ENCODE data around the gene FGF9.

FGF9 gene

DNA sequence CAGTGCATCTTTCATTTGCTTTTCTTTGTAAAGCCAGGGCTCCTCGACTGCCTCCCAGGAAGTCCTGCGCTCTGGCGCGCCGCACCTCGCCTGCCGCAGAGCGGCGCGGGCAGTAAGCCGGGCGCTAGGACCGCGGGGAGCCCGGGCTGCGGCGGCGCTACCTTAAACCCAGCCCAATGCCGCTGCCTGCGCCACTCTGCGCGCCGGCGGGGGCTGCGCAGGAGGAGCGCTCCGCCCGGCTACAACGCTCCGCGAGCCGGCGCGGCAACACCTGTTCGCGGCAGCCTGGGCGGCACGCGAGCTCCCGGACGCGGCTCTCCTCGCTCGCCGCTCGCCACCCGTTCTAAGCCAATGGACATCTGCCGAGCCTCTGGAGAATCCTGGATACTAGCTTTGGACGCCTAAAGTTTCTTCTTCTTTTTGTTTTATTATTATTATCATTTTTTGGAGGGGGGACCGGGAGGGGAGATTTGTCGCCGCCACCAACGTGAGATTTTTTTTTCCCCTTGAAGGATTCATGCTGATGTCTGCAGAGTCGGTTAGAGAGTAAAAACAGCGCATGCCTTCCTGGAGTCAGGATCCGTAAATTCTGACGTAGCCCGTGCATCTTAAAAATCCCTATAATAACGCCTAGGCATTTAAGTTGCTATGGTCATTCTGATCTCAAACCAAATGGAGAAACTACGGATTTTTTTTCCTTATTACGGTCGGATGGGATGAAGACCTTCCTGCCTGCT is at the start of gene FGF9:
TSS of gene FGF9 (plus strand) at position 191 of the 737 bp plus-strand sequence. CDS start 840 bp downstream, outside the sequence.
- peak; percentile 71 for DNase-seq
- H3K4me3 ChIP-seq (ENCODE audit: low read depth, low read length) = peak within 1 kb of the TSS; percentile 20
- peaks cover 96% of the 10 kb centered on the region for H3K27me3 ChIP-seq (ENCODE audit: insufficient read depth, low read depth, severe bottlenecking)
- TF ChIP-seq CTCF (IDR thresholded peaks at IDR 0.05; ENCODE audit: low read depth, low read length) = 0 out of 2 replicates have a peak, but pooled peaks have one; percentile 18
- no peak within 1 kb of the TSS for H3K27ac ChIP-seq
- H3K36me3 ChIP-seq = no peaks in the 10 kb centered on the region
- peaks cover 22% of the 10 kb centered on the region for H3K9me3 ChIP-seq (ENCODE audit: severe bottlenecking)

GRCh38 chr13:21625366-21625765 is 45.5 kb upstream of the FGF9 start:
- peak; percentile 61 for TF ChIP-seq CTCF (IDR thresholded peaks at IDR 0.05; ENCODE audit: low read depth, low read length)
- Histone ChIP-seq H3K27ac (no peak overlapping the region), H3K27me3 (ENCODE audit: insufficient read depth, low read depth, severe bottlenecking) (peaks cover 93% of the 10 kb centered on the region), H3K9me3 (ENCODE audit: severe bottlenecking) (peaks cover 2% of the 10 kb centered on the region), H3K36me3 (no peaks in the 10 kb centered on the region), H3K4me3 (ENCODE audit: low read depth, low read length) (no peak overlapping the region)
- no peak for DNase-seq

GRCh38 chr13:21632196-21632595 is 38.7 kb upstream of the FGF9 start:
- DNase-seq = no peak
- Histone ChIP-seq H3K4me3 (ENCODE audit: low read depth, low read length) (no peak overlapping the region), H3K27me3 (ENCODE audit: insufficient read depth, low read depth, severe bottlenecking) (peaks cover 91% of the 10 kb centered on the region), H3K36me3 (no peaks in the 10 kb centered on the region), H3K27ac (no peak overlapping the region), H3K9me3 (ENCODE audit: severe bottlenecking) (peaks cover 15% of the 10 kb centered on the region)
- TF ChIP-seq CTCF (IDR thresholded peaks at IDR 0.05; ENCODE audit: low read depth, low read length) = no peak

DNA sequence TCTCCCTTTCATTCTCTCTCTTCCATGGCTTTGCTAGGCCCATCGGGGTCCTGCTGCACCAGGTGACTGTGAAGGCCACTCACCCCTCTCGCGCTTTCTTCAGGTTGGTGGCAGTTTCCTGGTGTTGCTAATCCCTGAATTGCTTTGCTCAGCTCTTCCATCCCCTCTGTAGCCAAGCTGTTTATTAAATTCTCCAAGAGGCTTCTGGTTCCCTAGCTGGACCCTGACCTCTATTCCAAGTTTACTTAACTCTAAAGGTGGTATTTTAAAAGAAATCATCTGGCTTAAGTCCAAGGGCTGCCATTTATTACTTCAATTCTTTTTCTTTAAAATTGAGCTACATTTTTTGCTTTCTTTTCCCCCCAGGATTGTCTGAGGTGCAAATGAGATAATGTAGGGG is 34.2 kb upstream of the FGF9 start:
- H3K4me3 ChIP-seq (ENCODE audit: low read depth, low read length) = no peak overlapping the region
- H3K27me3 ChIP-seq (ENCODE audit: insufficient read depth, low read depth, severe bottlenecking) = peaks cover 96% of the 10 kb centered on the region
- no peaks in the 10 kb centered on the region for H3K36me3 ChIP-seq
- peaks cover 8% of the 10 kb centered on the region for H3K9me3 ChIP-seq (ENCODE audit: severe bottlenecking)
- H3K27ac ChIP-seq = no peak overlapping the region
- TF ChIP-seq CTCF (IDR thresholded peaks at IDR 0.05; ENCODE audit: low read depth, low read length) = no peak
- DNase-seq = no peak

DNA sequence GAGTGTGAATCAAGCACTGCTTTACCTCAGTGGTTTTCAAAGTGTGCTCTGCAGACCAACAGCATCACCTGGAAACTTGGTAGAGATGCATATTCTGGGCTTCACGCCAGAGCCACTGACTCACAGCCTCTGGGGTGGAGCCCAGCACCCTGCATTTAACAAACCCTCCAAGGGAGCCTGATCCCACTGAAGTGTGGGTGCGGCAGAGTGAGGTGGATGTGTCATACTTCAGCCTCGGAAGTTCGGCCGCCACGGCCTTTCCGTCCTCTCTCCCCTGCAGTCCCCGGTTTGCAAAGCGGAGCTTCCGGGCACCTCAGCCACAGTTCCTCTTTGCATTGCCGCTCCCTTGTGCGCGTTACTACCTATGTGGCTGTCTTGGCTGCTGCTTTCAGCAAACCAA is 33.6 kb upstream of the FGF9 start:
- Histone ChIP-seq H3K4me3 (ENCODE audit: low read depth, low read length) (no peak overlapping the region), H3K27me3 (ENCODE audit: insufficient read depth, low read depth, severe bottlenecking) (peaks cover 97% of the 10 kb centered on the region), H3K36me3 (no peaks in the 10 kb centered on the region), H3K27ac (no peak overlapping the region), H3K9me3 (ENCODE audit: severe bottlenecking) (peaks cover 1% of the 10 kb centered on the region)
- DNase-seq = no peak
- TF ChIP-seq CTCF (IDR thresholded peaks at IDR 0.05; ENCODE audit: low read depth, low read length) = no peak

All from WERI-Rb-1 (cell line).